Colonic mucosa (tissue), 4 donors: ENCODE measurements around the gene RUNX2. TPM values are rescaled to one million over a fixed set of nuclear protein-coding genes. Genes with fewer than 3 reads are reported as not detected.

Experiments
- DNase-seq: peaks from one replicate; pipeline ENCODE4 v3.0.0-alpha.2; 2020
- H3K27ac ChIP-seq: fragments of 200-600 bp; one replicate; pipeline ENCODE4 v1.8.0; 2021
- H3K27me3 ChIP-seq: fragments of 200-600 bp; one replicate; pipeline ENCODE4 v1.8.0; 2021
- H3K36me3 ChIP-seq: fragments of 200-600 bp; one replicate; pipeline ENCODE4 v1.8.0; 2021
- H3K4me1 ChIP-seq: fragments of 200-600 bp; one replicate; pipeline ENCODE4 v1.8.0; 2021; ENCODE audit warnings: mild to moderate bottlenecking
- H3K4me3 ChIP-seq: fragments of 200-600 bp; one replicate; pipeline ENCODE4 v1.8.0; 2021
- H3K9ac ChIP-seq, 2 donors: one replicate each; pipeline ENCODE4 v1.7.0; 2013; ENCODE audit warnings: control low read depth in 2 of 2, low read depth in 2 of 2, low read length in 2 of 2
- H3K9me3 ChIP-seq: fragments of 200-600 bp; one replicate; pipeline ENCODE4 v1.8.0; 2021
- intact Hi-C: fragments of 100-400 bp; cut with DNase I; formaldehyde crosslinking; loops from one replicate; pipeline ENCODE4 v1.14.1; 2022
- total RNA-seq, 2 donors: library from RNA; stranded (reverse); fragmentation: NEBNext Ultra II Directional in 1 of 2; extraction: Animal tissue kit (Norgen Biotek cat#: 25700) in 1 of 2; gene quantifications; one replicate each; pipeline ENCODE4 v1.2.1, GENCODE V29; 2021
- TF ChIP-seq, protein P1 (sequence below): fragments of 200-600 bp; IDR thresholded peaks from one replicate; pipeline ENCODE4 v1.8.0; 2022; ENCODE audit warnings: antibody characterized with exemption, mild to moderate bottlenecking
- donor health status: healthy.
- donor health status: DM: no; HTN: no; CAD: no.
- donor health status: DM: no; HTN: no; CAD: no.

RUNX2 gene
- total RNA-seq, 2 donors from 2014 or later = 1.7 to 2.6 TPM

DNA sequence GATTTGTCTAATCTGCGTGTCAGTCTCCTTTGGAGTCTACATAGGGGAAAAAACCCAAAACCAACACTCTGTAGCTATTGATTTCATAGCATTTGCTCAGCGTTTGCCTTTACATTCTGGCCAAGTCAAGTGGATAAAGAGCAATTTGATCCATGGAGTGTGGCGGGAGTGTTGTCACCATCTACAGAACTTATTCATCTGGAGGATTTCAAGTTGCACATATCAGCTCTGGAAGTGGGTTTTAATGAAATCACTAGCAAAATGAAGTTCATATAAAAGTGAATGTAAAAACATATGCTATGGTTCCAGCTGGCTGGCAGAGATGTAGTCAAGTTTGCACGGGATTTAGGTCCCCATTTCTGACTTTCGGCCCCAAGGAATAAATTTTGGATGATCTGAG lies 269.3 kb downstream of the RUNX2 start:
- Histone ChIP-seq H3K27me3 (no peaks in the 10 kb centered on the region), H3K4me3 (no peak overlapping the region), H3K9me3 (no peaks in the 10 kb centered on the region), H3K4me1 (no peaks in the 10 kb centered on the region), H3K36me3 (no peaks in the 10 kb centered on the region), H3K9ac (no peak overlapping the region), H3K27ac (no peak overlapping the region)
- no peak for DNase-seq
- TF ChIP-seq, protein P1, sequence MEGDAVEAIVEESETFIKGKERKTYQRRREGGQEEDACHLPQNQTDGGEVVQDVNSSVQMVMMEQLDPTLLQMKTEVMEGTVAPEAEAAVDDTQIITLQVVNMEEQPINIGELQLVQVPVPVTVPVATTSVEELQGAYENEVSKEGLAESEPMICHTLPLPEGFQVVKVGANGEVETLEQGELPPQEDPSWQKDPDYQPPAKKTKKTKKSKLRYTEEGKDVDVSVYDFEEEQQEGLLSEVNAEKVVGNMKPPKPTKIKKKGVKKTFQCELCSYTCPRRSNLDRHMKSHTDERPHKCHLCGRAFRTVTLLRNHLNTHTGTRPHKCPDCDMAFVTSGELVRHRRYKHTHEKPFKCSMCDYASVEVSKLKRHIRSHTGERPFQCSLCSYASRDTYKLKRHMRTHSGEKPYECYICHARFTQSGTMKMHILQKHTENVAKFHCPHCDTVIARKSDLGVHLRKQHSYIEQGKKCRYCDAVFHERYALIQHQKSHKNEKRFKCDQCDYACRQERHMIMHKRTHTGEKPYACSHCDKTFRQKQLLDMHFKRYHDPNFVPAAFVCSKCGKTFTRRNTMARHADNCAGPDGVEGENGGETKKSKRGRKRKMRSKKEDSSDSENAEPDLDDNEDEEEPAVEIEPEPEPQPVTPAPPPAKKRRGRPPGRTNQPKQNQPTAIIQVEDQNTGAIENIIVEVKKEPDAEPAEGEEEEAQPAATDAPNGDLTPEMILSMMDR = no peak
- intact Hi-C loops = no loop called here

DNA sequence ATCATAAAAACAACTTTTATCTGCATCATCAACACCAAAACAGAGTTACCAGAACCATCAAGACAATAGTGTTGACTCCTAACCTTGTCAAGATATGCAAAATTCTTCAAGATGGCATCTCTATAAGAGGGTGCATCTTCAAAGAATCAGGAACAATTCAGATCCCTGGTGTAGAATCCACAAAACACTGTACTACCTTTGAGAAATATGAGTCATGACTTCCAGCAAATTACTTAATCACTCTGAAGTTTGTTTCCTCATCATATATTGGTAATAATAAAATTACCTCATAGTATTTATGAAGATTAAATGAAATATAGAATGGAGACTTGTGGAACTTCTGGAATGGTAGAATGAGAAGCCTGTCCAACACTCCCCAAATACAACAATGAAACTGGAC lies 270.9 kb downstream of the RUNX2 start:
- no peak overlapping the region for H3K27ac ChIP-seq
- no peak for DNase-seq
- TF ChIP-seq, protein P1 = no peak
- no peak overlapping the region for H3K9ac ChIP-seq
- H3K4me1 ChIP-seq = no peaks in the 10 kb centered on the region
- no peaks in the 10 kb centered on the region for H3K27me3 ChIP-seq
- H3K4me3 ChIP-seq = no peak overlapping the region
- no peaks in the 10 kb centered on the region for H3K36me3 ChIP-seq
- intact Hi-C loops = no loop called here
- H3K9me3 ChIP-seq = no peaks in the 10 kb centered on the region

DNA sequence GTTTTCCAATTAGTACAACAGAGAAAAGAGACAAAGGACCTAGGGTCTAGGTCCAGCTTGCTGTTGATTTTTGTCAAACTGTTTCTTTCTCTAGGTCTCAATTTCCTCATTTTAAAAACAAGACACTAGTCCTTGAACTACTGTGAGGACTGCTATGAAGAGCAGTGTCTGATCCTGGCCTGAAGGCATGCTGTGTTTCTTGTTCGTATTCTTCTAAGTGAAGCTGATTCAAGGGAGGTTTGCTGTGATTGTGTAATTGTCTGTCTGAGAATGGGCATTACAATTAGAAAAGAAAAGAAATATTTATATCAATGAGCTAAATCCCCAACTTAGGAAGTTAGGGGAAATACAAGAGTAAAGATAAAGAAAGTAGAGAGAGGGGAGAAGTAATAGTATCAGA lies 277.8 kb downstream of the RUNX2 start:
- Histone ChIP-seq H3K4me1 (no peaks in the 10 kb centered on the region), H3K4me3 (no peak overlapping the region), H3K9ac (no peak overlapping the region), H3K9me3 (no peaks in the 10 kb centered on the region), H3K27ac (no peak overlapping the region), H3K27me3 (no peaks in the 10 kb centered on the region), H3K36me3 (no peaks in the 10 kb centered on the region)
- TF ChIP-seq, protein P1 = no peak
- intact Hi-C loops = no loop called here
- no peak for DNase-seq

DNA sequence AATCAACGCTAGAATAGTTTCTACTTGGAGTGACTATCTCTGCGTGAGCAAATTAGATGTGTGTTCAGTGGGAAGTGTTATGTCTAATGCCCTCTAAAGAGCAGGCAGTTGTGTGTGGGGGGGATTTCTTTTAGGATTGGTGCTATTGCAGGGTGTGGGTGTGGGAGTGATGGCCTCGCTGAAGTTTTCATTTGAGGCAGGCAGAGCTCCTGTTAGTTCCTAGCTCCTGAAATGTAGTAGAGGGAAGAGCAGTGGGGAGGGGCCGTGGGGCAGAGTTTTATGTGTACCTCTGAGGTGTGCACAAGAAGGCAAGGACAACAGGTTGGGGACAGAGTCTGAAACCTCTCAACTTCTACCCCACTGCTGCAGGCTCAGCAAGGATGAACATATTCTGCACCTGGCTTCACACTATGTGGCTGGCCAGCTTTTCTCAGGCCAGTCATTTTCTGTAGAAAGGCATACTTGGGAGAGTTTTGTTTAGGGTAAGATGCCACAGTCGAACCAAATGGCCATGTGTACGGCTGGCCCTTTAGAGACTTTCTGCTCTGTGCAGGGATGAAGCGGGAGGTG lies 278.8 kb downstream of the RUNX2 start:
- peak; percentile 51 for DNase-seq
- Histone ChIP-seq H3K36me3 (no peaks in the 10 kb centered on the region), H3K4me1 (no peaks in the 10 kb centered on the region), H3K27me3 (no peaks in the 10 kb centered on the region), H3K9me3 (no peaks in the 10 kb centered on the region), H3K9ac (peak overlapping the region in 1 of 2 donors; percentile 21), H3K27ac (no peak overlapping the region), H3K4me3 (no peak overlapping the region)
- intact Hi-C loops = no loop called here
- TF ChIP-seq, protein P1 = no peak

DNA sequence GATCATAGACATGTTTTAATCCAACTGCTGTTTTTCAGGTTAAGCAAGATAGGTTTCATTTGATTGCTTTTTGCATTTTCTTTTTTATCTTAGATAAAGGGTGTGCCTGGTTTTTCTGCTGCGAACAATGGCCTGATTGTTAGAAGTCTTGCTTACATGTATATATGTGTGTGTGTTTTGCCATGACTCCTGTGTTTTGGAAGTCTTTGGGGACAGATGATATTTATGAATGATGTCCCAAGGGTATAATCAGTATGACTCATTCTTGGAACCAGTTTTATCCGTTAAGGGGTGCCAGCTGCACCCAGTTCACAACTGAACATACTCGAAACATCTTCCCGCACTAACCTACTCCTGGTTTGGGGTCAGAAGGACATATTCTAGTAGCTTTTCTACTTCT lies 279.7 kb downstream of the RUNX2 start:
- no peaks in the 10 kb centered on the region for H3K9me3 ChIP-seq
- peak overlapping the region; percentile 22 for H3K27ac ChIP-seq
- H3K4me3 ChIP-seq = no peak overlapping the region
- intact Hi-C loops = no loop called here
- peak overlapping the region in 1 of 2 donors; percentile 7 for H3K9ac ChIP-seq
- no peaks in the 10 kb centered on the region for H3K36me3 ChIP-seq
- TF ChIP-seq, protein P1 = no peak
- no peaks in the 10 kb centered on the region for H3K27me3 ChIP-seq
- peak; percentile 41 for DNase-seq
- no peaks in the 10 kb centered on the region for H3K4me1 ChIP-seq
